OCI-LY3 (cell line): Measurements from ENCODE around the gene ANKH.

Source experiments
- H2AFZ ChIP-seq: fragments of 200-600, 300-600 bp; shearing (Covaris generic); 2 replicates; pipeline ENCODE4 v1.6.0; 2014; ENCODE audit warnings: antibody characterized with exemption, low read depth, low read length
- H3K27ac ChIP-seq: fragments of 200-600, 300-600 bp; sonication (generic); 2 replicates; pipeline ENCODE4 v1.5.1; 2014; ENCODE audit warnings: mild to moderate bottlenecking, low read length, moderate library complexity, mixed read lengths
- H3K27me3 ChIP-seq: fragments of 200-600, 300-600 bp; sonication (generic); 2 replicates; pipeline ENCODE4 v1.6.1; 2014; ENCODE audit warnings: low read depth, low read length, mixed read lengths
- H3K36me3 ChIP-seq: fragments of 200-600, 300-600 bp; sonication (generic); replicated peaks from 2 replicates; pipeline ENCODE3; 2014; ENCODE audit warnings: low read depth, low read length, mixed read lengths
- H3K4me1 ChIP-seq: fragments of 300-600, 200-600 bp; sonication (generic); 2 replicates; pipeline ENCODE4 v1.6.1; 2014; ENCODE audit warnings: low read length, mixed read lengths
- H3K4me2 ChIP-seq: fragments of 200-600, 300-600 bp; sonication (generic); 2 replicates; pipeline ENCODE4 v1.6.1; 2014; ENCODE audit warnings: low read length, mixed read lengths
- H3K4me3 ChIP-seq: fragments of 300-600, 200-600 bp; sonication (generic); 2 replicates; pipeline ENCODE4 v1.5.1; 2014; ENCODE audit warnings: antibody characterized with exemption, mild to moderate bottlenecking, low read length, moderate library complexity
- H3K79me2 ChIP-seq: fragments of 300-600, 200-600 bp; shearing (Covaris generic); 2 replicates; pipeline ENCODE4 v1.6.1; 2014; ENCODE audit warnings: mild to moderate bottlenecking, low read length, mixed read lengths
- H3K9ac ChIP-seq: fragments of 300-600, 200-600 bp; shearing (Covaris generic); 2 replicates; pipeline ENCODE4 v1.6.0; 2014; ENCODE audit warnings: mild to moderate bottlenecking, low read length, moderate library complexity
- H3K9me3 ChIP-seq: fragments of 200-600, 300-600 bp; shearing (Covaris generic); 2 replicates; pipeline ENCODE4 v1.6.1; 2014; ENCODE audit warnings: low read length, mixed read lengths; ENCODE audit not compliant: insufficient read depth
- H4K20me1 ChIP-seq: fragments of 200-600, 300-600 bp; sonication (generic); 2 replicates; pipeline ENCODE4 v1.6.1; 2016; ENCODE audit warnings: low read length, mixed read lengths; ENCODE audit not compliant: insufficient read depth
- EZH2phosphoT487 ChIP-seq: fragments of 200-600 bp; shearing (Covaris generic); IDR thresholded peaks from 2 replicates; pipeline ENCODE4 v1.6.1; 2018; ENCODE audit warnings: antibody characterized with exemption, mixed run types, low read depth
- TF ChIP-seq, protein P1 (sequence below): fragments of 200-600, 300-600 bp; sonication (generic); IDR thresholded peaks from 2 replicates; pipeline ENCODE4 v1.5.1; 2014; ENCODE audit warnings: antibody characterized with exemption, low read length, low read depth

ANKH gene

DNA sequence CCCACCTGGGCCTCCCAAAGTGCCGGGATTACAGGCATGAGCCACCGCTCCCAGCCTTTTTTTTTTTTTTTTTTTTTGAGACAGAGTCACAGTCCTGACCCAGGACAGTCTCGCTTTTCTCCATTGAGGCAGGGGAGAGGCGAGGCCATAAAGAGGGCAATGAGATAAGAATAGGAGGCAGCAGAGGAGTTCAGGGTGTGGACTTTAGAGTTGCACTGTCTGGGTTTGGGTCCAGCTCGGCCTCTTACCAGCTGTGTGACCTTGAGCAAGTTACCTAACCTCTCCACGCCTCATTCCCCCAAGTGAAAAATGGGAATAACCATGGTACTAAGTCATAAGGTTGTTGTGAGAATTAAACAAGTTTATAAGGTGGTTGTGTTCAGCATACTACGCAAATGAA lies 24.6 kb upstream of the ANKH start:
- no peak overlapping the region for H3K4me2 ChIP-seq
- no peak overlapping the region for H3K9ac ChIP-seq
- no peaks in the 10 kb centered on the region for H3K4me1 ChIP-seq
- H3K27ac ChIP-seq = no peak overlapping the region
- no peaks in the 10 kb centered on the region for H3K79me2 ChIP-seq
- H3K27me3 ChIP-seq = no peaks in the 10 kb centered on the region
- no peaks in the 10 kb centered on the region for H4K20me1 ChIP-seq
- no peaks in the 10 kb centered on the region for H3K36me3 ChIP-seq
- no peaks in the 10 kb centered on the region for H3K9me3 ChIP-seq
- H2AFZ ChIP-seq = no peak overlapping the region
- H3K4me3 ChIP-seq = no peak overlapping the region
- no peak for TF ChIP-seq EZH2phosphoT487

DNA sequence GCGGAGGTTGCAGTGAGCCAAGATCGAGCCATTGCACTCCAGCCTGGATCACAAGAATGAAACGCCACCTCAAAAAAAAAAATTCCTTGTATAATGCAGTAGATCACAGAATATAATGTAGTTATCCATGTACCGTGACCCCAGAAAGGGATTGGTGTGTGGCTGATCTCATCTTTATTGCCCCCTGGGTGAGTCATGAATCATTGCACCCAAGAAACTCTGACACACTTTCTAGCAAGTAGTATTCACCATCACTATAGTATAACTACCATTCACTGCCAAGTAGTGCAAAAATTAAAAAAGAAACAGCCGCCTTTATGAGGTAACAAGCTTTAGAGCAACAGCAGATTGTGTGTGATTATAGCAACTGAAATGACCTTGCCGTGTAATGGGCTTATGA lies 23.7 kb upstream of the ANKH start:
- H3K36me3 ChIP-seq = no peaks in the 10 kb centered on the region
- TF ChIP-seq EZH2phosphoT487 = no peak
- TF ChIP-seq, protein P1, sequence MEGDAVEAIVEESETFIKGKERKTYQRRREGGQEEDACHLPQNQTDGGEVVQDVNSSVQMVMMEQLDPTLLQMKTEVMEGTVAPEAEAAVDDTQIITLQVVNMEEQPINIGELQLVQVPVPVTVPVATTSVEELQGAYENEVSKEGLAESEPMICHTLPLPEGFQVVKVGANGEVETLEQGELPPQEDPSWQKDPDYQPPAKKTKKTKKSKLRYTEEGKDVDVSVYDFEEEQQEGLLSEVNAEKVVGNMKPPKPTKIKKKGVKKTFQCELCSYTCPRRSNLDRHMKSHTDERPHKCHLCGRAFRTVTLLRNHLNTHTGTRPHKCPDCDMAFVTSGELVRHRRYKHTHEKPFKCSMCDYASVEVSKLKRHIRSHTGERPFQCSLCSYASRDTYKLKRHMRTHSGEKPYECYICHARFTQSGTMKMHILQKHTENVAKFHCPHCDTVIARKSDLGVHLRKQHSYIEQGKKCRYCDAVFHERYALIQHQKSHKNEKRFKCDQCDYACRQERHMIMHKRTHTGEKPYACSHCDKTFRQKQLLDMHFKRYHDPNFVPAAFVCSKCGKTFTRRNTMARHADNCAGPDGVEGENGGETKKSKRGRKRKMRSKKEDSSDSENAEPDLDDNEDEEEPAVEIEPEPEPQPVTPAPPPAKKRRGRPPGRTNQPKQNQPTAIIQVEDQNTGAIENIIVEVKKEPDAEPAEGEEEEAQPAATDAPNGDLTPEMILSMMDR = no peak
- no peaks in the 10 kb centered on the region for H3K9me3 ChIP-seq
- no peaks in the 10 kb centered on the region for H3K27me3 ChIP-seq
- no peak overlapping the region for H3K4me2 ChIP-seq
- H3K9ac ChIP-seq = no peak overlapping the region
- H3K27ac ChIP-seq = no peak overlapping the region
- H3K79me2 ChIP-seq = no peaks in the 10 kb centered on the region
- H4K20me1 ChIP-seq = no peaks in the 10 kb centered on the region
- H3K4me1 ChIP-seq = no peaks in the 10 kb centered on the region
- H2AFZ ChIP-seq = no peak overlapping the region
- no peak overlapping the region for H3K4me3 ChIP-seq

DNA sequence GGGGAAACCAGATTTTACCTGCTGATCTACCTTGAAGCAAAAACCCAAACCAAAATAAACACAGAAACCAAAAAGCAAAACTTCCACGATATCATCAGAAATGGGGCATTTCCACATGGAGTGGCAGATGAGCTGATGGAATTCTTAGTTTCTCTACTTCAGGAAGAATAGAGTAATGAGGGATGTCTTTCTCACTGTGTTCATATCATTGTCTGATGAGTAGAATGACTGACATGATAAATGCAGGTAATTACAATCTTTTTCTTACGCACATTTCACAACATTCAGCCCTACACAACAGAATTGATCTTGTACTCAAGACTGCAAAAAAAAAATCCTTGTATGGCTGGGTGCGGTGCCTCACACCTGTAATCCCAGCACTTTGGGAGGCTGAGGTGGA lies 23.2 kb upstream of the ANKH start:
- H3K27me3 ChIP-seq = no peaks in the 10 kb centered on the region
- H3K79me2 ChIP-seq = no peaks in the 10 kb centered on the region

DNA sequence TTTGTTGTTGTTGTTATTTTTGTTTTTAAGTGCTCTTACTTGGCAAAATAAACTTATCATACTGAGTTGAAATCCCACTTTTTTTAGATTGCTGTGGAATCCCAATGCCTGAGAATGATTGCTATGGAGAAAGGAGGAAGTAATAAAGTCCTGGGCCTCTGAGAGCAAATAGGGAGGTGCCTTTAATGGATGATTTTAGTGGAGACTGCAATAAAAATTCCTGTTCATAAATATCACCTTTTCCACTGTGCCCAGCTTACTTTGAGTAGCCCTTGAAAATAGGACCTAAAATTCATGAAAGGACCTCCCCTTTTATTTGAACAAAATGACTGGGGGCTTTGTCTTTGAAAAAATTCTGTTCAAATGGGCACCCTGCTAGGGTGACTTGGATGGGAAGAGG lies 21.8 kb upstream of the ANKH start:
- H2AFZ ChIP-seq = no peak overlapping the region
- TF ChIP-seq, protein P1 = no peak
- no peak for TF ChIP-seq EZH2phosphoT487
- H3K4me1 ChIP-seq = no peaks in the 10 kb centered on the region
- H3K79me2 ChIP-seq = no peaks in the 10 kb centered on the region
- H3K9ac ChIP-seq = no peak overlapping the region
- H3K9me3 ChIP-seq = no peaks in the 10 kb centered on the region
- H3K4me2 ChIP-seq = no peak overlapping the region
- no peak overlapping the region for H3K4me3 ChIP-seq
- no peaks in the 10 kb centered on the region for H3K36me3 ChIP-seq
- no peak overlapping the region for H3K27ac ChIP-seq
- H4K20me1 ChIP-seq = no peaks in the 10 kb centered on the region
- no peaks in the 10 kb centered on the region for H3K27me3 ChIP-seq

More for the DNA sequence above, 23.2 kb upstream of the ANKH start:
- Histone ChIP-seq H3K4me3 (no peak overlapping the region), H3K36me3 (no peaks in the 10 kb centered on the region), H3K9me3 (no peaks in the 10 kb centered on the region), H3K4me1 (no peaks in the 10 kb centered on the region), H3K27ac (no peak overlapping the region), H4K20me1 (no peaks in the 10 kb centered on the region), H3K4me2 (no peak overlapping the region), H2AFZ (no peak overlapping the region), H3K9ac (no peak overlapping the region)
- TF ChIP-seq EZH2phosphoT487 = no peak
- TF ChIP-seq, protein P1 = no peak

DNA sequence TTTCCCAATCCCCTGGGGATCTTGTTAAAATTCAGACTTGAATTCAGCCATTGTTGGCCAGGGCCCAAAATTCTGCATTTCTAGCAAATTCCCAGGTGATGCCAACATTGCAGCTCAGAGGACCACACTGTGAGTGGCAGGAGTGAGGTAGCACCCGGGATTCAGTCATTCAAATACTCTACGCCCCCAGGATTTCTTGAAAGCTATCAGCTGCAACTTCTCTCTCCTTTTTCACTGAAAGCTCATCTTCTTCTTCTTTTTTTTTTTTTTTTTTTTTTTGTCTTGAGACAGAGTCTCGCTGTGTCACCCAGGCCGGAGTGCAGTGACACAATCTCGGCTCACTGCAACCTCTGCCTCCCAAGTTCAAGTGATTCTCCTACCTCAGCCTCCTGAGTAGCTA lies 19.3 kb upstream of the ANKH start:
- no peaks in the 10 kb centered on the region for H3K79me2 ChIP-seq
- H3K27me3 ChIP-seq = no peaks in the 10 kb centered on the region
- H2AFZ ChIP-seq = no peak overlapping the region
- no peak overlapping the region for H3K27ac ChIP-seq
- H3K9ac ChIP-seq = no peak overlapping the region
- H3K9me3 ChIP-seq = no peaks in the 10 kb centered on the region
- no peaks in the 10 kb centered on the region for H4K20me1 ChIP-seq
- no peak overlapping the region for H3K4me2 ChIP-seq
- TF ChIP-seq EZH2phosphoT487 = no peak
- TF ChIP-seq, protein P1 = no peak
- no peak overlapping the region for H3K4me3 ChIP-seq
- H3K36me3 ChIP-seq = no peaks in the 10 kb centered on the region
- H3K4me1 ChIP-seq = no peaks in the 10 kb centered on the region
